Stimulated activated CD8-positive, alpha-beta memory T cell treated with anti-CD3 and anti-CD28 coated beads, Interleukin-4, amount 100 ng/mL, for 4 hours (primary cell): ENCODE results near the gene QKI.
A peak's percentile ranks its signal among the peaks of the same experiment; 100 is the strongest.
"Not testable (repeated sequence)": the region's sequence is repeated elsewhere in the genome, so short reads cannot be mapped to it uniquely, and the experiment has no call there.

Experiments
- DNase-seq, 2 donors: peaks; one replicate each; pipeline ENCODE4 v3.0.0-alpha.2; 2020; ENCODE audit warnings: low read depth in 2 of 2, low spot score in 1 of 2

Gene QKI

GRCh38 chr6:163413345-163414116 lies 987 bp upstream of the QKI start:
- peak; percentile 74 to 82 for DNase-seq

DNA sequence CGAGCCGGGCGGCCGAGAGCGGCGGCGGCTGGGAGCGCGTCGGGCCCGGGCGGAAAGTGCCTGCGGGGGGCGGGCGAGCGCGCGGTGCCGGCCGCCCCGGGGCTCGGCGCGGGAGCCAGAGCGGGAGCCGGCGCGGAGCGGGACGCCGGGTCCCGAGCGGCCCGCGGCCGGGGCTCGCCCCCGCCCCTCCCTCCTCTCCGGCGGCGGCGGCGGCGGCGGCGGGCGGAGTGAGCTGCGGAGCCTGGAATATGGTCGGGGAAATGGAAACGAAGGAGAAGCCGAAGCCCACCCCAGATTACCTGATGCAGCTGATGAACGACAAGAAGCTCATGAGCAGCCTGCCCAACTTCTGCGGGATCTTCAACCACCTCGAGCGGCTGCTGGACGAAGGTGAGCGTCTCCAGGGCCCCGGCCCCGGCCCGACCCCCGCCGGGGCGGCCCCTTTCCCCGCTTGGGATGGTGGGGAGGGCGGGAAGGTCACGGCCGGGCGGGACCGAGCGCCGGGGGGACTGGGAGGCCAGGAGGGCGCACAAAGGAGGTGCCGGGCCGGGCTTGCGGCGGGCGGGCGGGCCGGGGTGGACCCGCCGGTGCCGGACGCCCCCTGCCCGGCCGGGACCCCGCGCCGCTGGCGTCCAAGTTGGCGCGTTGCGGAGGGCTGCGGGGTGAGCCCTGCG lies 565 bp downstream of the QKI start:
- no peak for DNase-seq

GRCh38 chr6:163415620-163416556 lies 1.4 kb downstream of the QKI start:
- DNase-seq: no peak

DNA sequence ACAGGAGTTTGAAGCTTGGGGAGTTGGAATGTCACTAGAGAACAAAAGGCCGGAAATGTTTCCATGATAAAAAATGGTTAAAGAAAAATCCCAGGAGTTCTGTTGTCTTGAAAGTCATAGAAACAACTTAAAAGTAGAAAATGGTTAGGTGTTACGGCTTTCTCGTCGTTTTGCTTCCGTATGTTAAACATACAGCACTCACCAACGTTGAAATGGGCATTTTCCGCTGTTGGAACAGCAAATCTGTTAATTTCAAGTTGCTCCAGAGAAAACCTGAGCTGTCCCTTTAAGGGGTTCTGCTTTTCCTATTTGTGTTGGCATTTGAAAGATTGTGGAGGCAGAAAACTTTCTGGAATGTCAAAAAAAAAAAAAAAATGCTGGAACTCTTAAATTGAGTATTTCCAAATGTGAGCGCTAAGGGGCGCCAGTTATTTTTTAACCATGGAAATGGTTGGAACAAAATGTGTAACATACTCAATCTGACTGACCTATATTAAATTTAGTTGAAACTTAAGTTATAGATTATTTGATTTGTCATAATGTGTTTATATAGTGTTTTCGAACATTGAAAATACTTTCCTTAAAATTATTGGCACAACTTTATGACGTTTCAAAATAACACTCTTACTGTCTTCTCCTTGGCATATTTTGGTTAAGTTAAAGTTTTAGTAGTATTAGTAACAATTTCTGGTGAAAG lies 2.2 kb downstream of the QKI start:
- no peak for DNase-seq

- no peak for DNase-seq
These were observed 3.1 kb downstream of the QKI start for GRCh38 chr6:163417595-163417994.

- DNase-seq: no peak
These were observed 4.0 kb downstream of the QKI start for GRCh38 chr6:163418311-163419029.

GRCh38 chr6:163419413-163420288 lies 5.1 kb downstream of the QKI start:
- no peak for DNase-seq

- no peak for DNase-seq
These were observed 5.7 kb downstream of the QKI start for GRCh38 chr6:163420289-163420614.

DNA sequence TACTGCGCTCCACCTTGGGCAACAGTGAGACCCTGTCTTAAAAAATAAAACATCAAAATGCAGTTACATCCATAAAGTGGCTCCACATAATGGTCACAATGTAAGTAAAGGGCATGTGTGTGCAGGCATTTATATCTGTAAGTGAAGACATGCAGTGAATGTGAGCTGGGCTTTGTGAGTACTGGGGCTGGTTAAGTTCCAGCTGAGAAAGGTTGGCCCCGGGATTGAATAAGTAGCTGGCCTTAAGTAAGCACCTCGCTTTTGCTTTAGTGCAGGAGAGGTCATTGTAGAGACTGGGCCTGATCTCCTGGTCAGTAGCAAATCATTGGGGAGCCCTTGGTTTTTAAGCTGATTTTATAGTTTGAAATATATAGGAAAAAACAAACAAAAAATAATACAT lies 8.0 kb downstream of the QKI start:
- DNase-seq: no peak

DNA sequence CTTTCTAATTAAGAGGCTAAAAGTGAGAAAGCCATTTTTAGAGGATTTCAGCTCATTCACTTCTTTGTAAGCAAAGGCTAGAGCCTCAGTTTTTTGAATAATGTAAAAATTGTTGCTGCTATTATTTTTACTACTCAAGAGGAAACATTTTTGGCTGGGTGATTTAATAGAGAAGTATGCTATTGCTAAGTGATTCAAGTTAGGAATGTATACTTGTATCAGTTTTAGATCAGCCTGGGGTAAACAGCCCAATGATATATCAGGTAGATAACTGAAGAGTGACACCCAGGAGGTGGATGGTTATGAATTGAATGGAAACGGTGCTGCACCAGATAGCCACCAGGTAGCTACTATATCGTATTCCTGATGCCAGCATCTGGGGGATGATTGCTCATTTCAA lies 9.2 kb downstream of the QKI start:
- DNase-seq: no peak

DNA sequence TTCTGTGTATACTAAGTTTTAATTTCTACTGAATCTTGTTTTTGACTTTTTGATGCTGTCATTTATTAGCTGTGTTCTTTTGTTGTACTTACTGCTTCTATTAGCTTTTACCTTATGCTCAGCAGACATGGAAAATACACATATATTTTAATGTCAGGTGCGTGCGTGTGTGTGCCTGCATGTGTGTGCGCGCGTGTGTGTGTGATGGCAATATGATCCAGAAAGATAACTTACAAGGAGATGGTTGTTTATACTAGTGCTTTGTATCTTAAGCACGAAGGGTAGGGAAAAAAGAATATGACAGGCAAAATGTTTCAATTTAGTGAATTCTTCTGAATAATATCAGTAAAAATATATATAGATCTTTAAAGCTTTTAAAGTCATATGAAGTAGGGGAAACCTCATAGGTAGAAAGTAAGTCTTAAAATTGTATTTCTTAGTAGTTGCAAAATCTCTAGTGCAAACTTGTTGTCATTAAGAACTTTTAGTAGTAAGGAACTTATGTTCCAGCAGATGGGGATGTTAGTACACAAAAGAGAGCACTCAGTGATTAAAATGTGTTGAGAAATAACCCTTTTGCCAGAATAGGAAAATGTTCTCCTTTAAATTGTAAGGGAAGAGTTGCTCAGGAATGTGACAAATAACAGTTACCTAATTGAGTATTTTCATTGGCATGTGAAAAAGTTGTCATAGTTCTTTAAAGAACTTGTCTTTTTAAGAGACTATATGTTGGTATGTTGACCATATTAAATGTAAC lies 13.2 kb downstream of the QKI start:
- DNase-seq: no peak

GRCh38 chr6:163428373-163428772 lies 13.9 kb downstream of the QKI start:
- DNase-seq: no peak

- no peak for DNase-seq
These were observed 15.4 kb downstream of the QKI start for GRCh38 chr6:163429858-163430448.

GRCh38 chr6:163432300-163432699 lies 17.8 kb downstream of the QKI start:
- DNase-seq: no peak

- not testable (repeated sequence) for DNase-seq
These were observed 19.0 kb downstream of the QKI start for GRCh38 chr6:163433486-163433885.

DNA sequence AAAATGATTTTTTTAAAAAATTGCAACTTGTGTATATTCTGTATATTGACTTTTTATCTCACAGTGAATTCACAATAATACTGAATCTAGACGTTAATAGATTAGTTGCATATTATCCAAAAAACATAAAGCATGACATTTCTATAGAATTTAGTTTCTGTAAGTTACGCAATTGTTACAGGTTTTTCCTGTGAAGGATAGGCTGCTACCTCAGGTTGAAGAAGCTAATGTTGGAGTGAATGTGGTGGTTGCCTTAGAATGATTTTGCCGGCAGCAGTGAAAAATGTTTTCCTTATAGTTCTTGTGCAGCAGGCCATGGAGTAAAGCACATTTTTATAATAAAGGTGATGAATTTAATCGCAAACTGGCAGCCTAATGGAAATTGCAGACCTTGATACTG lies 20.5 kb downstream of the QKI start:
- no peak for DNase-seq

DNA sequence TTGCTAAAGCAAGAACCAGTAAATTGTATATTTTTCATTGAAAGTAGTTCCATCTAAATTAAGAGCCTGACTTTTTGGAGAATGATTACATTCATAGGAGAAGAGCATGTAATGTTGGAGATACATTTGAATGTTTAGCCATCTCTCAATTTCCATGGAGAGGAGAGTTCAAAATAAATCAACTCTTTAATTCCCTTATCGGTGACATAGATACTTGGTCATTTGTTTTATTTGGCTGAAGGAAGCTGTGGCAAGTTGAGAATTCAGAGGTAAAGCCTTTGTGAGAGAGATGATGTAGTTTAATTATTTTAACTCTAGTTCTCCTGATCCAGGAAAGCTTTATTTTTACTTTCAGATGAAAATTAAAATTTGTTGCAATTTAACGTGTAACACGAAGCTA lies 22.3 kb downstream of the QKI start:
- DNase-seq: no peak

DNA sequence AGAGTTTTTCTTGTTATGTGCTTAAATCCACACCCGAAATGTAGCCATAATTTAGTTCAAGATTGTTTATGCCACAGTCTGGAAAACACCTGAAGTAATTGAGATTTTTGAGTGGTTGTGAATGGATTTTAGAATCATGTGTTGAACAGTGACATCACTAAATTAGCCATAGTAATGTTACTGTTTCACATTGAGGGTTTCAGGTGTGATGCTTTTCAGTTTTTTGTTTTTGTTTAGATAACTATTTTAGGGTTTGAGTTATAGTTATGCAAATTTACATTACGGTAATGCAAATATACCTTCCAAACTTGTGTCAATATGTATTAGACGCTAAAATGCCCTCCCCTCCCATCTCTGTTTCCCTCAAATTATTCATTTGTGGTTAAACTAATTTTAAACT lies 22.9 kb downstream of the QKI start:
- DNase-seq: no peak
